NCI-H748 (cell line): ENCODE data around the gene LRRC3C.
"Not testable (repeated sequence)": the region's sequence is repeated elsewhere in the genome, so short reads cannot be mapped to it uniquely, and the experiment has no call there.

Experiments used
- DNase-seq: peaks from one replicate; lab custom pipeline; 2025; ENCODE audit not compliant: unreplicated experiment; lab: John Stamatoyannopoulos, UW

Gene LRRC3C

DNA sequence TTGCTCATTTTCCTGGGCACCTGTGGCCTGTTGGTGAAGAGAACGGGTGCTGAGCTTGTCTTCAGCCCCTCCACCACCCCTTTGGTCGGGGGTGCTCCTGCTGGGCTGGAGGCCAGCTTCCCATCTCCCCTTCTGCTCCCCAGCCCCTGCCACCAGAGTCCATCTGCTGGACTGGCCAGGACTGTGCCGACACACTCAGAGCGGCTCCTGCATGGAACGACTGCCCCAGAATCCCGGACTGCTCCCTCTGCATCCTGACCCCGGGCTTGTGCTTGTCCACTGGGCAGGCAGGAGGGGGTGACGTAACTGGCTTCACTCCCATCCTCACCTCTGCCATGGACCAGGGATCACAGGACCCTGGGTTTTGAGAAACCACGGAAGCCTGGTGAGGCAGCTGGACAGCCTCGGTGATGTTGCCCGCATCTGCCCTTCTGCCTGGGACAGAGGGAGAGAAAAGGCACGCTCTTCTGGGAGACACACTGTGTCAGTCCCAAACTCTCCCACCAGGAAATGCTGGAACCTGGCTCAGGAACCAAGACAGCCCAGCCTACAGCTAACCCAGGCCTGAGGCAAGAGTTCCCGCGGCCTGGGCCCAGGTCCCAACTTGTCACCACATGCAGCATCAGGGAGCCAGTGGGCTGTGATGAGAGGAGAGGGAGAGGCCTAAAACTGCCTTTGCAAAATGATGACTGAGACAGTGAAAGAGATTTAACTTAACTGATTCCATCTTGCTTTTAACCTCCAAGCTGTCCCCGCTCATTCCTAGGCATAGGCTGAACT lies 19.2 kb downstream of the LRRC3C start:
- no peak for DNase-seq

DNA sequence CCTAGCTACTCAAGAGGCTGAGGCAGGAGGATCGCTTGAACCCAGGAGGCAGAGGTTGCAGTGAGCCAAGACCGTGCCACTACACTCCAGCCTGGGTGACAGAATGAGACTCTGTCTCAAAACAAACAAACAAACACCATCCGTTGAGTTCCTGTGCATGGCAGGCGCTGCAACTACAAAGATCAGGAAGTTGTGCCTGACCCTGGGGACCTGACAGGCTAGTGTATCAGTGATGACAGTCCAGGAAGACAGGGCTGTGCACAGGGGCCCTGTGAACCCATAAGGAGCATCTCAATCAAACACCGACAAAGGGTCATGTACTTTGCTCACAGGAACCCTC lies 20.9 kb downstream of the LRRC3C start:
- DNase-seq = not testable (repeated sequence)

DNA sequence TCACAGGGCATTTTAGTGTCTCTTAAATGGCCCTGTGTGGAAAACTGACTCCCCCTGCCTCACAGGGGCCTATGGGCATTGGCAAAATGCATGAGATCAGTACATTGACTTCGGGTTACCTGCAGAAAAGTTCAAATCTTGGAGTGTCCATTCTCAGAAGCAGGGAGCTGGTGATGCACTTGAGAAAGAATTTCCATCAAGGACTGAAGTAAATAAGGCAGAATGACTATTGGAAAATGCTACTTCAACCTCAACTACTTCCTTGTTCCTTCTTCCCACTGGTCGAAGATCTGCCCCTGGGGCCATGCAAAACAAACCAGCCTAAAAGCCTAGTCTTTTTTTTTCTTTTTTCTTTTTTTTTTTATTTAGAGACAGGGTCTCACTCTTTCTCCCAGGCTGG lies 21.5 kb downstream of the LRRC3C start:
- DNase-seq = no peak

DNA sequence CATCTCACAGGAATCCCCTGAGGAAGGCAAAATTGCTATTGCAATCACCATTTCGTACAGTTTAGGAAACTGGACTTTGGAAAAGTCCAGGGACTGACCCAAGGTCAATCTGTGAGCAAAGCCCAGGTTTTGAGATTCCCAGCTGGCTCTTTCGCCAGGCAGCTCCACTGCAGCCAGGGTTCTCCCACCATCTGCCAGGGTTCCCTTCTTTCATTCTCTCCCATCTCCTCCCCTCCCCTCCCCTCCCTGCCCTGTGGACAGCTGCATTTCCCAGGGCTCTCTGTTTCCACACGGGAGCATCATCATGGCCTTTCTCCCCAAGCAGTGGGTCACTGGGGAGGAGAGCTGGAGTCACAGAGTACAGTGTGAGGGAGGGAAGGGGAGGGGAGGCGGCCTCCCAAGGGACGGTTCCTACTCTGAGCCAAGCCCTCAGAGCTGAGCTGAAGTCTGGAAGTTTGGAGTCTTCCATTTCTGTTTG lies 23.4 kb downstream of the LRRC3C start:
- no peak for DNase-seq

DNA sequence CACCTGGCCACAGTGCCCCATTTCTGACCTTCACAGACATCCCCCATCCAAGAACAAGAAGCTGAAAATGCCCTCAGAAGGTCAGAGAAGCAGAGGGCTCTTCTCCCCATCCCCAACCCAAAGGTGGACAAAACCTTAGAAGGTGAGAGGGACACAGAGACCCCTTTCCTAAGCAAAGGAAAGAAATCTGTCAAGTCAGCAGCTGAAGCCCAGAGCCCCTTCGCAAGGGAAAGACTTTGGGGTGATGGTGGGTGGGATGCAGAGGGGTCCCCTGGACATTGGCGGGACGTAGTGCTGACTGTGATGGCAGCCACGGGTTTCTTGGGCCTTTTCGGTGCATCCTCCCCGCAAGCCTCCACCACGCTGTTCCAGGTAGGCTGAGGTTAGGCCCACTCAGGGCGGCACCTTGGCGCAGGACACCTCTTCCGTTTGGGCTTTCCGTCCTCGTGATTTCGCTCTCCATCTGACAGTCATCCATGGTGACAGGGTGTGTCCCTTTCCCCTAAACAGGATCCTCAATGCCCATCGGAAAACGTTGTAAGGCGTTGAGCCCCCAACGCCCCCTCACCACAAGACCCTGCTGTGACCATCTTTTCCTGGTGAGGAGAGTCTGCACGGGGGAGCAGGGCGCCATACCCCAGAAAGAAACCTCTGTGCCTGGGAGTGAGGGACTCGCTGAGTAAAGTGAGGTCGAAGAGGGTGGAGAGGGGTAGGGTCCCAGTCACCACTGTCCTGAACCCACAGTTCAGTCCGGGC lies 24.6 kb downstream of the LRRC3C start:
- no peak for DNase-seq

DNA sequence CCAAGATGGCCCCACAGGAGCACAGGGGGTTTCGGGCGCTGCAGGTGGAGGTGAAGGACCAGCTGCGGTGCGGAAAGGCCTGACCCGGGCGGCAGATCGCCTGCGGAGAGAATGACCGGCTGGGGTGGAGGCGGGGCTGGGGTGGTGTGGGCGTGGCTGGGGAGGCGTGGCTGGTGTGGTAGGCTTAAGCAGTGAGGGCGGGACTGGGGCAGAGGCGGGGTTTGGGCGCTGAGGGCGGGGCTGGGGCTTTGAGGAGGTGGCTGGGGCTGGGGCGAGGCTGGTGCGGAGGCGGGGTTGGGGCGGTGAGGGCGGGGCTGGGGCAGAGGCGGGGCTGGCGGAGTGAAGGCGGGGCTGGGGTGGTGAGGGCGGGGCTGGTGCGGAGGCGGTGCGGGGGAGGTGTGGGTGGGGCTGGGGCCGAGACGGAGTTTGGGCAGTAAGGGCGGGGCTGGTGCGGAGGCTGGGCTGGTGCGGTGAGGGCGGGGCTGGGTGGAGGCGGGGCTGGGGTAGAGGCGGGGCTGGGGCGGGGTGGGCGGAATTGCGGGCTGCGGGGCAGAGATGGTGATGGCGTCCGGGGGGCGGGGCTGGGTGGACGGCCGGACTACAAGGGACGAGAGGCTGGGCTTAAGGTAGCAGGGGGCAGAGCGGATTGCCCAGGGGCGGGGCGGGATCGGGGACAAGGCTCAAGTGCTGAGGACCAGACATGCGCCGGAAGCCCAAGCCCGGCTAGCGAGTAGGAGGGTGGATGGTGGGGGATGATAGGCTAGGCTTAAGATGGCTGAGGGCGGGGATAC lies 25.3 kb downstream of the LRRC3C start:
- peak; percentile 99 for DNase-seq

DNA sequence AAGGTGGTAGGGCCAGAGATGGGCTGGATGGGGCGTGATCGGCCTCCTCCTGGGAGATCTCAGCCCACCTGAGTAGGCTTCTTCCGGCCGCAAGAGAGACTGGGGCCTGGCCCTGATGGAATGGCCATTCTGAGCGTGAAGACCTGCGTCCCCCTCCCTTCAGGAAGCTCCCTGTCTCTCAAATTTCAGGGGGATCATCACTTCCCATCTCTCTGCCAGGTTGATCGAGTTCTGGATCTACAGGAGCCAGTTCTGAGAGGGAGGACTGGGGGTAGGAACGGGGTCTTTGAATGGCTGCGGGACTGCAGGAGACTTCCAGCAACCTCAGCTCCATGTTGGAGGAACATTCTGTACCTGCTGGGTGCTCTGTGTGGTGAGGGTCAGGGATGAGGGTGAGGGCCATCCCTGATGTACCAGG lies 25.9 kb downstream of the LRRC3C start:
- no peak for DNase-seq

DNA sequence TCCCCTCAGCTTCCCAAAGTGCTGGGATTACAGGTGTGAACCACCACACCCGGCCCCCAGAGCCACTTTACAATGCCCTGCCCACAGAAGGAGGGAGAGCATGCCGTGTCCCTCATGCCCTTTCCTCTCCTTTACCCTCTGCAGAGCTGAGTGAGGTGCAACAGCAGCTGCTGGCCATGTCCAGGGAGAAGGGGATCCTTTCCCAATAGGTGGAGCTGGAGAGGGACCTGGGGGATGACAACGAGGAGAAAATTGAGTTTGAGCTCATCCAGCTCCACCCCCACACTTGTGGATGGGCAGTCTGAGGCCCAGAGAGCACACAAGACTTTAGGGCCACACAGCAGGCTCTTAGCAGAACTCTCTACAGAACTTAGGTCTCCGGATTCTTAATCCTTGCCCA lies 27.3 kb downstream of the LRRC3C start:
- DNase-seq = no peak

DNA sequence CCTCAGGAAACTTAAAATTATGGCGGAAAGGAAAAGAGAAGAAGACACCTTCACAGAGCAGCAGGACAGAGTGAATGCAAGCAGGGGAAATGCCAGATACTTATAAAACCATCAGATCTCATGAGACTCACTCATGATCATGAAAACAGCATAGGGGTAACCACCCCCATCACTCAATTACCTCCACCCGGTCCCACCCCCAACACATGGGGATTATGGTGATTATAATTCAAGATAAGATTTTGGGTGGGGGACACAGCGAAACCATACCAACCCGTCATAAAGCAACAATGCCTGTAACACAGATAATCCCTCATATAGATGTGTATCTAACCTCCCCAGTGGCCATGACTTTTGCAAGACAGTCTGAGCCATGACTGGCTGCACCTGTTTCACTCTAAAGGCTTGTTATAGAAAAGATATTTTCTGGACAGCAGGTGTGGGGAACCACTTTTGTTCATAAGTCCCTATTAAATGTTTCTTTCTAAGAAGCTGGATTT lies 28.2 kb downstream of the LRRC3C start:
- no peak for DNase-seq

DNA sequence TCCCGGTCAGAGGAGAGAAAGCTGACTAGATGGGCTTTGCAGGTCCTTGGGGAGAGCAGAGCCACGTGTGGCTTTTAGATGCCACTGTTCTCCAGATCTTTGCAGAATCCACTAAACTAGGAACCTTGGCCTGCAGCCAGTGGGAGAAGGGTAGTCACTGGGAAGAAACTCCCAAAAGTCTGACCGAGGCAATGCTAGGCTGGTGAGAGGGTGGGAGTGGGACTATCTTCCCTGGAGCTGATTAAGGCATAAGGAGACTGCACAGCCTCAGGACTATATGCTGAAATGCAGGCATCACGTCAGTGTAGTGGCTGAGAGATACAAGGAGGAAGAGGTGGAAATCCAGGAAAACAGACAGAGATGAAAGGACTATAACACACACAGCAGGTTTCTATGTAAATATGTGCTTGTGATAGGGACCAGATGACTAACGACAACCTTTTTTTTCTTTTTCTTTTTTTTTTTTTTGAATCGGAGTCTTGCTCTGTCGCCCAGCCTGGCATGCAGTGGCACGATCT lies 33.1 kb downstream of the LRRC3C start:
- DNase-seq = no peak

DNA sequence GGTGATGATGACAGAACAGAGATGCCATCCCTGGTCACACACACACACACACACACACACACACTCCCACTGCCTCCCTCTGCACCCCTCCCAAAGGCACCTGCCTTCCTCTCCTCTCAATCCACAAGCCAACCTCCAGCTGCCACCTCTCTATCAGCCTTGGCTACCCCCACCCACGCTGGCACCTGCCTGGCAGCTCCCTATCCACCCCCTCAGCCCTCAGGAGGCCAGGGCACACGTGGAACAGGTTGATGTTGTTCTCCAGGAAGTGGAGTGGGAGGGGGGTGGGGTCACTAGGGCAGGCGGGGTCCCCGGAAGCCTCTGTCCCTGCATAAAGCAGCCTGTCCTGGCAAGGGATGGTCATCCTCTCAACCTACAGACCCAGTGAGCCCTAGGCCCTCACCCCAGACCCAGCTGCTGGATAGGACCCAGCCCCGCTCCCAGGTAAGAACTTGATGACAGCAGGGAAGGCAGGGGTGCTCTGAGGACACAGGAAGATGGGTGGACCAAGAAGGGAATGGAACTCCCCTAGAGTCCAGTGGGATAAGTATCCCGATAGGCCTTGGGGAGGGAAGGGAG lies 35.2 kb downstream of the LRRC3C start, which contains the start of gene GSDMA:
Gene GSDMA (plus strand): TSS at position 363 of the 579 bp plus-strand sequence. CDS start 2,684 bp downstream, outside the sequence.
- DNase-seq = no peak

DNA sequence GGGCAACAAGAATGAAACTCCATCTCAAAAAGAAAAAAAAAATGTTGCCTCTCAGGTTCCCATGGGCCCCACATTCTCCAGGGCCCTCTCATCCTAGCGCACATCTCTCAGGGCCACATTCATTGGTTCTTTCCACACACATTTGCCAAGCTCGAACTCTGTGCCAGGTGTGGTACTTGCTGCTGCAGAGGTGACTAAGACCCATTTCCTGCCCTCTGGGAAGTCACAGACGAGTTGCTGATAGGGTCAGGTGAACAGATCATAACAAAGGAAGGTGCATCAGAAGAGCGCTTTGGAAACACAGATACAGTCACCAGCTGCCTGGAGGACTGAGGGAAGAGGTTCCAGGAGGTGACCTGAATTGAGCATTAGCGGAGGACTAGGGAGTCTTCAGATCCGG lies 36.3 kb downstream of the LRRC3C start:
- no peak for DNase-seq

DNA sequence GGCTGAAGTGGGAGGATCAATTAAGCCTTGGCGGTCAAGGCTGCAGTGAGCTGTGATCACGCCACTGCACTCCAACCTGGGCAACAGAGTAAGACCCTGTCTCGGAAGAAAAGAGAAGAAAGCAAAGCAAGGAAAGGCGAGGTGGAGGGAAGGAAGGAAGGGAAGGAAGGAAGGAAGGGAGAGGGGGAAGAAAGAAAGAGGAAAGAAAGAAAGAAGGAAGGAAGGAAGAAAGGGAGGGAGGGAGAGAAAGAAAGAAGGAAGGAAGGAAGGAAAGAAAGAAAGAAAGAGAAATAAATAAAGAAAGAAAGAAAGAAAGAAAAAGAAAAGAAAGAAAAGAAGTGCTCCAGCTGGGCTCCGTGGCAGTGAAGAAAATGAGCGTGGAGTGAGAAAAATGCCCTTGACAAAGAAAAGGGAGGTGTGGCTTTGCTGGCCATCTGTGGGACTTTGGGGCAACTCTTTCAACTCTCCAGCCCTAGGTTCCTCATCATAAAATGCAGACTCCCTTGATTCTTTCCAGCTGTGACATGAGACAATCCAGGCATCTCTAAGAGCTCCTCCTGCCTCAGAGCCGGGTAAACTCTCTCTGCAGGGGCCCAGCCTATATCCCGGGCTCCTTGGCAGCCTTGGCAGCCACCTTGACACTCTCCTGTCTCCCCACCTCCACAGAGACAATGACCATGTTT lies 37.6 kb downstream of the LRRC3C start:
- no peak for DNase-seq

DNA sequence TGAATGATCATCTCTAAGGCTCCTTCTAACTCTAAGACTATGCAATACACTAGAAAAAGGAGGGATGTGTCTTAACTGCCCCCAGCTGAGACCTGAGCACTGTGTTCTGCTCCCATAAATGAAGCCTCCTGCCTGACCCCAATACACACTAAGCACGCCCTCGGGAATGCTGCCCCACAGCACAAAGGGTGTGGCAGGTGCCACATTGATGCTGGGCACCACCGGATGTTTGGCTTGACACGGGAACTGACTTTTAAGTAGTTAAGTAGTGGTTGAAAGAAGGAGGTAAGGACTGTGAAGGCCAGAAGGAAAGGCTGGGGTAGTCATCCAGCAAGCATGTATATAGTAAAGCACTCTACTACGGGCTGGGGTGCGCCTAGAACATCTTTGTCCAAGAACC lies 39.2 kb downstream of the LRRC3C start:
- DNase-seq = no peak

DNA sequence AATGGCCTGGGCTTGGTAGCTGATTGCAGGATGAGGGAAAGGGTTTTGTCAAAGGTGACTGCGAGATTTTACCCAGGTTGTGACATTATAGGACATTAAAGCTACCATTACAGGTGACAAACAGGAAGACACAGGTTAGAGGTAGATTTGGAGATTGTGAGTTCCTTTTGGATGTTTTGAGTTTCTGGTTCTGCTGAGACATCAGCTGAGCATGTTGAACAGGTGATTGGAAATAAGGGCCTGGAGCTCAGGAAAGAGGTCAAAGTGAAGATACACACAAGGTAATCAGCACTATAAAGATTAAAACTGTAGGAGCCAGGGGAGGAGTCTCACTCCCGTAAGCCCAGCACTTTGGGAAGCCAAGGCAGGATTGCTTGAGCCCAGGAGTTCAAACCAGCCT lies 41.2 kb downstream of the LRRC3C start:
- DNase-seq = no peak

DNA sequence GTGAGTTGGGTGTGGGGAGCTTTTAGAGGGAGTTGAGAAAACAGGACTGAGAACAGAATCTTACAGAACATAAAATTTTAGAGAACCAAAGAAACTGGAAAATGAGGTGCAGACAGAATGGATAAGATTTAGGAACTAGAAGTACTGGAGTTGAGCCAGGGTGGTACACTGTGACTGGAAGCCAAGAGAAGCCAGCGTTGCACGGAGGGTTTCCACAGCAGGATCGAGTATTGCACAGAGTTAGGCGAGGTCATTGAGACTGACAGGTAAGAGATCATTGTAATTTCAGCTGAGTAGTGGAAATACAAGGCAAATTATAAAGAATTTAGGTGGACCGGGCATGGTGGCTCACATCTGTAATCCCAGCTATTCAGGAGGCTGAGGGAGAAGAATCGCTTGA lies 41.8 kb downstream of the LRRC3C start:
- no peak for DNase-seq

DNA sequence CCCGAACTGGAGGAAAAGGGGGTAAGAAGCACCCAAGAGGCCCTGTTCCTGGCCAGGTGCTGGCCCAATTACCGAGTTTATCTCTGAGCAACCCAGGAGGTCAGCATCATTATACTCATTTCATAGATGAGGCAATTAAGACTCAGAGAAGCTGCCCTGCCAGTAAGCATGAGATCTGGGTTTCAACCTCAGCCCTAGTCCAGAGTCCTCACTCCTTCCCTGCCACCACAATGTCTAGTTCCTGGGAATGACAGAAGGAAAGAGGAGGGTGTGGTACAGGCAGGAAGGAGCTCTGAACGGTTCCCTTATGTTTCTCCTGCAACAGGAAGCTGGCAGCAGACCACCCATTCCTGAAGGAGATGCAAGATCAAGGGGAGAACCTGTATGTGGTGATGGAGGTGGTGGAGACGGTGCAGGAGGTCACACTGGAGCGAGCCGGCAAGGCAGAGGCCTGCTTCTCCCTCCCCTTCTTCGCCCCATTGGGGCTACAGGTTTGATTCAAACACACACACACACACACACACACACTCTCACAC lies 42.7 kb downstream of the LRRC3C start:
- no peak for DNase-seq

DNA sequence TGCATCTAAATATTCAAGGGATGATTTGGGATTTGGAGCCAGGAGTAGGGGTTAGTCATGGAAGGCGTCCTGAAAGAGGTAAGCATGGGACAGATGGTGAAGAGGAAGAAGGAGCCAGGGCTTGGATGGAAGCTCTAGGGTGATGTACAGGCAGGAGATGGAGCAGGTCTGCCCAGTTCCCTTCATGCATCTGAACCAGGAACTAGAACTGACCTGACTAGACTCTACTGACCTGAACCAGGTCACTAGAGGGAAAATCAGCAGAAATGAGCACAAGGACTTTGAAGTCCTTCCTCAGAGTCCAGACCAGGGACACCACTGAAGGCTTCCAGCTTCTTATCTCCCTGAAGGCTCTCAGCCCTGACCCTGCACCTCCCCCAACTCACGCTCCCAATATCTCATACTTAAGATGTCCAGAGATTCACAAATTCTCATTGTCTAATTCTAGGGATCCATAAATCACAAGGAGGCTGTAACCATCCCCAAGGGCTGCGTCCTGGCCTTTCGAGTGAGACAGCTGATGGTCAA lies 43.6 kb downstream of the LRRC3C start:
- DNase-seq = no peak

DNA sequence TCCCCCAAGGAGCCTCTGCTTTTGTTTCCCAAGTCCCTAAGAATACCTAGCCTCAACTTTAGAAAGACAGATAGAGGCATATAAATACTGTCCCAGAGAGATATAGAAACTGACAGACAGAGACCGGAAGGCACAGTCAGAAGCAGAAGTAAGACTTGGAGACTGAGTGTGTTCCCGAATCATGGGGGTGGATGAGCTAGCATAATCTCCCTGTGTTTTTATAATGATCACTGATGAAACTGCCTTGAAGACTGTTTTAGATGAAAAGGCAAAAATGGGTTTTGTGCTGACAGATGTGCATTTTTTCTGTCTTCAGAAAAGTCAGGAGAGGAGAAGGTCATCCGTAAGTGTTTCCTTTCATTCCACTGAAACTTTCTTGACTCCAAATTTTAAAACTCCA lies 44.7 kb downstream of the LRRC3C start:
- no peak for DNase-seq

DNA sequence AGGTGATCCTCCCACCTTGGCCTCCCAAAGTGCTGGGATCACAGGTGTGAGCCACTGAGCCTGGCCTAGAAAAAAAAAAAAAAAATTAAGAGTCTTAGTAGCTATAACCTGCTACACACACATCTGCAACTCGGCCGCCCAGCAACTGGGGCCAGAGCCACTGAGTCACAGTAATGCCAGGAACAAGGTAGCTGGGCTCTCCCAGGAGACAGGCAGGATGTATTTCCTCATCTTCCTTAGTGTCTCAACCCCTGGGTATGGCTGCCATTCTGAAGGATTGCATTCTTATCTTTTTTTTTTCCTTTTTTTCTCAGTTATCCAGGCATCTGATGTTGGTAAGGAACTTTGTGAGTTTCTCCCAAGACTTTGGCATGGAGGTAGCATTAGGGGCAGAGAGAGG lies 46.0 kb downstream of the LRRC3C start:
- DNase-seq = no peak
